SKM-1 treated with dmso at 0.1 percent for 144 hours (cell line): Measurements from ENCODE around the gene PNMA8A.
"Not testable (repeated sequence)": the region's sequence is repeated elsewhere in the genome, so short reads cannot be mapped to it uniquely, and the experiment has no call there.

Experiments
- DNase-seq: peaks from one replicate; lab custom pipeline; 2025; ENCODE audit not compliant: unreplicated experiment; lab: John Stamatoyannopoulos, UW

Gene PNMA8A

GRCh38 chr19:46471116-46471733 lies at the start of gene PNMA8A:
Gene PNMA8A (minus strand): TSS chr19:46471563. CDS start chr19:46471035, 528 bp downstream.
- DNase-seq, result no peak

- DNase-seq, result no peak
These were observed 49.3 kb upstream of the PNMA8A start for GRCh38 chr19:46520616-46521015.

- DNase-seq, result no peak
These were observed 46.1 kb upstream of the PNMA8A start for GRCh38 chr19:46517471-46517870.

GRCh38 chr19:46515879-46516350 lies 44.6 kb upstream of the PNMA8A start:
- DNase-seq, result peak; percentile 24

GRCh38 chr19:46515290-46515609 lies 43.9 kb upstream of the PNMA8A start:
- DNase-seq, result no peak

GRCh38 chr19:46514589-46515289 lies 43.4 kb upstream of the PNMA8A start:
- DNase-seq, result no peak

- DNase-seq, result peak; percentile 53
These were observed 42.3 kb upstream of the PNMA8A start for GRCh38 chr19:46513461-46514236.

- no peak for DNase-seq
These were observed 39.9 kb upstream of the PNMA8A start for GRCh38 chr19:46511237-46511636.

- DNase-seq, result no peak
These were observed 36.8 kb upstream of the PNMA8A start for GRCh38 chr19:46508206-46508605.

GRCh38 chr19:46503848-46504453 lies 32.6 kb upstream of the PNMA8A start:
- DNase-seq, result no peak

- no peak for DNase-seq
These were observed 31.5 kb upstream of the PNMA8A start for GRCh38 chr19:46502891-46503290.

- DNase-seq, result peak; percentile 2
These were observed 28.3 kb upstream of the PNMA8A start for GRCh38 chr19:46499692-46500091.

GRCh38 chr19:46497773-46498172 lies 26.4 kb upstream of the PNMA8A start:
- DNase-seq, result no peak

GRCh38 chr19:46496886-46497285 lies 25.5 kb upstream of the PNMA8A start:
- not testable (repeated sequence) for DNase-seq

GRCh38 chr19:46496304-46496703 lies 24.9 kb upstream of the PNMA8A start:
- no peak for DNase-seq

- no peak for DNase-seq
These were observed 24.4 kb upstream of the PNMA8A start, which contains the start of gene PNMA8B for GRCh38 chr19:46495786-46496099. Gene PNMA8B (minus strand): TSS chr19:46495867. CDS start chr19:46495465, 402 bp downstream.

- no peak for DNase-seq
These were observed 23.8 kb upstream of the PNMA8A start for GRCh38 chr19:46494941-46495785.

GRCh38 chr19:46494146-46494940 lies 23.0 kb upstream of the PNMA8A start:
- DNase-seq, result no peak

GRCh38 chr19:46493236-46494145 lies 22.1 kb upstream of the PNMA8A start:
- no peak for DNase-seq
